Amygdala (tissue), 56 donors: Measurements from ENCODE around the gene GRK5.
A peak's percentile ranks its signal among the peaks of the same experiment; 100 is the strongest.
"Not testable (repeated sequence)": the region's sequence is repeated elsewhere in the genome, so short reads cannot be mapped to it uniquely, and the experiment has no call there.

Source experiments
- DNase-seq, 56 donors: peaks; one replicate each; lab custom pipeline; 2025; lab: John Stamatoyannopoulos, UW

The GRK5 gene

GRCh38 chr10:119425102-119425880 is 217.9 kb downstream of the GRK5 start:
- DNase-seq, result no peak

DNA sequence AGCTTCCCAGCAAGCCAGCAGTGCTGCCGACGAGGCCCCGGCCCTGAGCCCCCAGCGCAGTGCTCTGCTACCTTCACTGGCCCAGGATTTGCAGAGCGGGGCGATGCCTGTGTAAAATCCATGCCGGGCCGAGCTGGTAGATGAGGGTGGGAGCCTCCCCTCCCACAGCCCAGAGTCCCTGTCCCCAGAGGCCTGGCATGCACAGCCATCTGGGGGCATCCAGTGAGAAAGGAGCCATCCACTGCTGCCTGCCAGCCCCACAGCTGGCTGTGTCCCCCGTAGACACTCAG is 218.5 kb downstream of the GRK5 start:
- no peak for DNase-seq

DNA sequence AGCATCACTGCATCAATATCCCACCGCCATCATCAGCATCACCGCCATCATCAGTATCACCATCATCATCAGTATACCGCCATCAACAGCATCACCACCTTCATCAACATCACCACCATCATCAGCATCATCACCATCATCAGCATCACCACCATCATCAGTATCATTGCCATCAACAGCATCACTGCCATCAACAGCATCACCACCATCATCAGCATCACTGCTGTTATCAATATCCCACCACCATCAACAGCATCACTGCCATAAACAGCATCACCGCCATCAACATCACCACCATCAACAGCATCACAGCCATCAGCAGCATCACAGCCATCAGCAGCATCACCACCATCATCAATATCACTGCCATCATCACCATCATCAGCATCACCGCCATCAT is 219.3 kb downstream of the GRK5 start:
- no peak for DNase-seq

DNA sequence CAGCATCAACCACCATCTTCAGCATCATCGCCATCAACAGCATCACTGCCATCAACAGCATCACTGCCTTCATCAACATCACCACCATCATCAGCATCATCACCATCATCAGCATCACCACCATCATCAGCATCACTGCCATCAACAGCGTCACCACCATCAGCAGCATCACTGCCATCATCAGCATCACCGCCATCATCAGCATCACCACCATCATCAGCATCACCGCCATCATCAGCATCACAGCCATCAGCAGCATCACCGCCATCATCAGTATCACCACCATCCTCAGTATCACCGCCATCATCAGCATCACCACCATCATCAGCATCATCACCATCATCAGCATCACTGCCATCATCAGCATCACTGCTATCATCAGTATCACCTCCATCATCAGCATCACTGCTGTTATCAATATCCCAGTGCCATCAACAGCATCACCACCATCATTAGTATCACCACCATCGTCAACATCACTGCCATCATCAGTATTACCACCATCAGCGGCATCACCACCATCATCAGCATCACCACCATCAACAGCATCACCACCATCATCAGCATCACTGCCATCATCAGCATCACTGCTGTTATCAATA is 220.0 kb downstream of the GRK5 start:
- DNase-seq, result no peak

DNA sequence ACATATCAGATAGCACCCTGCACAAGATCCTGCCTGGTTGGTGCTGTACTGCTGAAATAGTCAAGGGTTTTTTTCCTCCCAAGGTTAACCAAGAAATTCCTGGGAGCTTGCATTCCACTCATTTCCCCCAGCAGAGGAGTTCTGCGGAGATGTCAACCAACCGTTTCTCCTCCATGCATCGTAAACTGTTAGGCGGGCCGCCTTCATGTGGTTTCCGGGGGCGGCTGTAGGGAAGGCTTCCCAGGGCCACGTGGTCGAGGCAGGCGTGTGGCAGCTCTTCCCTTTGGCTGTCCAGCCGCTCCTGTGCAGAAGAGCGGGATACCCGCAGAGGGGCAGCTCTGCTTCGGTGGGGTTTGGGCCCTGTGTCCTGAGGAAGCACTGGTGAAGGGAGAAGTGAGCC is 221.4 kb downstream of the GRK5 start:
- DNase-seq, result no peak

- DNase-seq, result no peak
Measured at GRCh38 chr10:119429771-119430170, 222.4 kb downstream of the GRK5 start.

- no peak for DNase-seq
Measured at GRCh38 chr10:119431034-119431772, 223.8 kb downstream of the GRK5 start.

DNA sequence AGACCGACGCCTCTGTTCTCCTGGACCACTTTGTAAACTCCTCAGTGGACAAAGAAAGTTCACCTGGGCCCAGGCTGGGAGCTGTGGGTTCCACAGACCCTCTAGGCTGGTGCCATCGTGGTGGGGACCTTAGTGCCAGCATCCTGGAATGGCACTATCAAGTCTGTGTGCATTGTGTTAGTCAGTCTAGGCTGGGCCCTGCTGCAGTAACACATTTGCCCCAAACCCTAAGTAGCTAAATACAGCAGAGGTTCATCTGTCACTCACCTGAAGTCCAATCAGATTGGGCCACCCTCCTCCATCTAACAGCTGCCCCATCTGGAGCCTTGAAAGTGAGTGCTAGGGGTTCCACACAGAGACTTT is 224.4 kb downstream of the GRK5 start:
- no peak for DNase-seq

DNA sequence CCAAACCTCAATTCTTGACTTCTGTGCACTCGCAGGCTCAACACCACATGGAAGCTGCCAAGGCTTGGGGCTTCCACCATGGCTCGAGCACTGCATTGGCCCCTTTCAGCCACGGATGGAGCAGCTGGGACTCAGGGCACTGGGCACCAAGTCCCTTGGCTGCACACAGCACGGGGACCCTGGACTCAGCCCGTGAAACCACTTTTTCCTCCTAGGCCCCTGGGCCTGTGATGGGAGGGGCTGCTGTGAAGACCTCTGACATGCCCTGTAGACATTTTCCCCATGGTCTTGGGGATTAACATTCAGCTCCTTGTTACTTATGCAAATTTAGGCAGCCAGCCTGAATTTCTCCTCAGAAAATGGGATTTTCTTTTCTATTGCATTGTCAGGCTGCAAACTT is 227.6 kb downstream of the GRK5 start:
- DNase-seq, result not testable (repeated sequence)

DNA sequence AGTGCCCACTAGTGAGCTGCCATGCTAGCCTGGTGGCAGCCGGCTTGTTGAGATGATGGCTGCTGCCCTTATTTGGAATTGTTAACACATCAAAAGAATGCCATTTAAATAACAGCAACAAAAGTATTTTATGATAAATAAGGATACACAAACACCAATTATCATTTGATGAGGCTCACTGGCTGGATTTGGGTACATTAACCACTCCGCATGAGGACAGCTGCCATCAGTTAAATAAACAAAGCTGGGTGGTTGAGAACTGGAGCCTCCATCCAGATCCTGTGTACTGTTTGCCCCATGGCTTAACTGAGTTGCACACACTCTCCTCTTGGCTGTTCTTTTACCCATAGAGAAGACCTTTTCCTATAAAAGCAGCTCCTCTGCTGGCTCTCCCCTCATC is 231.3 kb downstream of the GRK5 start:
- no peak for DNase-seq

DNA sequence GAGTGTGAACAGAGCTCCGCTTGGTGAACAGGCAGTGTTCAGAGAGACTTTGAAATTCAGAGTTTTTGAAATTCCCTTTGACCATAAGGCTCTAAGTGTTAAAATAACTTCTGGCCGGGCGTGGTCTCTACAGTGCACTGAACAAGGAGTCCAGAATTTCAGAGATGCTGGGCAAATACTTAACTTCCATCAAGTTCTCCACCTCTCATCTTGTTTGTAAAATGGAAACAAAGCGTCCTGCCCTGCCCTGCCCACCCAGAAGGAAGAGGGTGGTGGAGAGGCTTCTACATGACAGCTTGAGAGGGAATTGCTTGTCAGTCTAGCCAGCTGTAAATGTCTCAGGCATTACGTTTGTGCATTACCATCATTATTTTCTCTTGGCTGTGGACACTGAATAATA is 232.6 kb downstream of the GRK5 start:
- DNase-seq, result no peak

DNA sequence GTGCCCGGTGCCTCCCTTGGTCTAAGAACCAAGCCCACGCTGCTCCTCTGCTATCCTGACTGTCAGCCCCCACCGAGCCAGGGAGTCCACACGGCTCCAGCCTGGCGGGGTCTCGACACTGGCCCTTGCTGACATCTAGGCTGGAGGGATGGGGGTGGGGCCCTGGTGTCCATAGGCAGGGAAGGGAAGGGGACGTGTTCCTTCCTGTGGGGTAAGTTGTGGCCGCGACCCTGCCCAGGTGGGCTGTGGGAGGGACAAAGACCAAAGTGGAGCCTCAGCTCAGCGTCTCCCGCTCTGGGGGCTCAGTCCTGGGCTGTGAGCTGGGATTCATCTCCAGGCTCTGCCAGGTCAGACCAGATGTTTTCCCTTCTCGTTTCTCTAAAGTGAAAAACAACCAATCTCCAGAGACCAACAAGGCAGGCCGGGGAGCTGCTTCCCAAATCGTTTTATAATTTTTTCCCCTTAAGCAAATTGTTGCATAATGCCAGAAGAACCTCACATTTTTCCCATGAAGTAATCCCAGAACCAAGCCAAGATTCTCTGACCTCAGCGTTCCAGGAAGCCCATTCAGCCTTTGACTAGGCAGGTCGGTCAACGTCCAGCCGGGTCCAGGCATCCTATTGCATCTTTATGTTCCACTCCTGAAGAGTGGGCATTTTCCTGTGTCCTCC is 233.9 kb downstream of the GRK5 start:
- no peak for DNase-seq

GRCh38 chr10:119441921-119442757 is 234.8 kb downstream of the GRK5 start:
- DNase-seq, result no peak

DNA sequence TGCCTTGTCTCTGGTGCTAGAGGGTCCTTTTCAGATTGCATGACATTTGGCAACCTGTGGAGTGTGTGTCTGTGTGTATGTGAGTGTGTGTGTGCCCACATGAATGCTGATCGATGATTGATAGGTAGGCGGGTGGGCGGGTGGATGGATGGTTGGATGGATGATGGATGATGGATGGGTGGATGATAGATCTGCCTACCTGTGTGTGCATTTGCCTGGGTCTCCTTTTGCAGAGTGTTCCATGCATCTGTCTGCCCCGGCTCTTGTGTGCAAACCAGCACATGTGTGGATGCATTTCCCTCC is 235.3 kb downstream of the GRK5 start:
- DNase-seq, result no peak

GRCh38 chr10:119443441-119443840 is 236.1 kb downstream of the GRK5 start:
- no peak for DNase-seq

DNA sequence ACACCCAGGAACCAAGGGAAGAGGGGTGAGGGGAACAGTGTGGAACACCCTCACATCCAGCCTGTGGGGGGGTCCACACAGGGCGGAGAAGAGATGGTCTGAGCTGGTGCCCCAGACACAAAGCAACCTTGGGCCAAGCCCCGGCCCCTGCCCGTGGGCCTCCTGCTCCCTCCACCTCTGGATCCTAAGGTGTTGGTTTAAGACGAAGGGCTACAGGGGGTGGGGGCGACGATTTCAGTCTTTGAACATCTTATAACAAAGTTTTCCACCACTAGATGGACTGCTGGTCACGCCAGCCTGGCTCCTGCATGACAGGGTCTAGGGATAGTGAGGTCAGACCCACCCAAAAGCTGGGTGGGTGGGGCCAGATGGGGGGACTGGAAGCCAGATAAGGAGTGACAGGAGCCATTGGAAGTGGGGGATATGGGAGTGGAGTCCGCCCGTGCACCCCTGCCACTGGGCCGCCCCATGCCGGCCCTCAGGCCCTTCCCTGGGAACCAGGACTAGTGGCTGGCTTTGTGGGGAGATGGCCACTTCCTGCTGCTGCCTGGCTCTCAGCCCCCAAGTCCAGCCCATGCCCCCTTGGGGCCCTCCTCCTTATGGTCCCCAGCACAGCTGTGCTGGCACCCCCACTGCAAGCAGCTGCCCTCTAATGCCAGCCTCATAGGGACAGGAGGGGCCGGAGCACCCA is 236.7 kb downstream of the GRK5 start:
- DNase-seq, result no peak

DNA sequence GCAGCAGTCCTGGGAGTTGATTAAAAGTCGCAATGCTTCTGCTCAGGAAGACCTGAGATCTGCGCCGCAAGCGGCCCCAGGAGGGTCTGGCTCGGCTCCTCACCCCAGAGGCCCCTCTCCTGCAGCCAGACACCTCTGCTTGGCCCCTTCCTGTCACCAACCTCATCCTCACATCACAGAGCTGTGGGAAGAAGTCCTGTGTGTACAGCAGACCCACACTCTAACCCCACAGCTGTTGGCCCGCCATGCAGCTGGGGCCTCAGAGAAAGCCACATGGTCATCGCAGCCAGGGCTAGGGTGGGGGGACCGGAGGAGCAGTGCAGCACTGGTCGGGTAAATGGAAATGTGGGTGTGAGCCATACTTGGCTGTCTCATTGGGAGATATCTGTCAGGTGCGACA is 237.5 kb downstream of the GRK5 start:
- no peak for DNase-seq

DNA sequence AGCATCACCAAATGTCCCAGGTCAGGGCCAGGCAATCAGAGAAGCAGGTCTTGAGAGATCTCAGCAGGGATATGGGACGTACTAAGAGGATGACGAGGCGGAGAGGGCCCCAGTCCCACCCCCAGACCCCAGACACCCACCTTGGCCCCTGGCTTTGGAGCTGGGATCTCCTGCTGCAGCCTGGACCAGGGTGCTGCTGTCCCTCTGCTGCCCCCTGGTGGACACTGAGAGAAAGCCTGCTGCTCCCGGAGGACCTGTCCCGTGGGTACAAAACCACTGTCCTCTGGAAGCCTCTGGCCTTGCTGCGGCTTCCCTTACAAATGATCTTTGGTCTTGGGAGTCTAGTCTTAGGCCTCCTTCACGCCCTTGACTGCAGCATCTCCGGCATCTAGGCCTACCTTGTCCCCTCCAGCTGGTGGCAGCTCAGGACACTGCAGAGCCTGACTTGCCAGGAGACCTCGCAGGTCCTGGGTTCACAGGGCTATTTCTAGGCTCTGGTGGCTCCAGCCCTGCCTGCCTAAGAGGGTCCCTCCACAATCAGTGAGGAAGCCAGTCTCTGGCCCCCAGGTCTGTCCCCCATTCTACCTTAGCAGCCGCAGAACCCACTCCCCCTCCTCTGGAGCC is 238.1 kb downstream of the GRK5 start:
- DNase-seq, result peak in 54 of 56 donors; percentile 20 to 85 (median 62)

DNA sequence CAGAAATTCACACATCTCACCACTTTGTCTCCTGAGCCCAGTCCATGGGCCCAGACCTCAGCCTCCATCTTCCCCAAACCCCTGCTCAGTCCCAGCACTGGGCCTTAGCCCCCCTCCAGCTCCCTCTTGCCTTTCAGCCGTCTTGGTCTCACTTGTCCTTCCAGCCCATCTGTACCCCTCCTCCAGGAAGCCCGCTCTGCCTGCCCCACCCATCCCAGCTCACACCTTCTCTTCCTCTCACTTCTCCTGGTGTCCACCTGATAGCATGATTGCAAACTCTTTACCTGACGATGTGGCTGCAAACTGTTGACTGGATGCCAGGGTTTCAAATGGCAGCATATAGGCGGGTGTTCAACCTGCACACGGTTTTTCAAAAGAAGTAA is 238.6 kb downstream of the GRK5 start:
- DNase-seq, result no peak
